ENCODE data around the gene STX5.
"Not testable (repeated sequence)": the region's sequence is repeated elsewhere in the genome, so short reads cannot be mapped to it uniquely, and the experiment has no call there.

STX5 gene

GRCh38 chr11:62787005-62787759 is 44.7 kb downstream of the STX5 start, which contains the start of gene TMEM179B:
TMEM179B (plus strand) TSS chr11:62787402; CDS start chr11:62787432, 30 bp downstream.
- peak; percentile 96 for DNase-seq (ENCODE audit: low read depth, low spot score)

- DNase-seq (ENCODE audit: low read depth, low spot score), result peak; percentile 80
Measured at GRCh38 chr11:62786318-62787004, 45.4 kb downstream of the STX5 start.

- no peak for DNase-seq (ENCODE audit: low read depth, low spot score)
Measured at GRCh38 chr11:62782753-62783152, 49.1 kb downstream of the STX5 start.

GRCh38 chr11:62778441-62778840 is 53.4 kb downstream of the STX5 start:
- no peak for DNase-seq (ENCODE audit: low read depth, low spot score)

- DNase-seq (ENCODE audit: low read depth, low spot score), result no peak
Measured at GRCh38 chr11:62777389-62777788, 54.5 kb downstream of the STX5 start.

GRCh38 chr11:62775646-62776045 is 56.2 kb downstream of the STX5 start:
- DNase-seq (ENCODE audit: low read depth, low spot score), result no peak

- DNase-seq (ENCODE audit: low read depth, low spot score), result no peak
Measured at GRCh38 chr11:62774407-62774806, 57.4 kb downstream of the STX5 start.

- DNase-seq (ENCODE audit: low read depth, low spot score), result peak; percentile 79
Measured at GRCh38 chr11:62771144-62772021, 60.5 kb downstream of the STX5 start, which contains the start of gene TAF6L. TAF6L (plus strand) TSS chr11:62771396; CDS start chr11:62775784, 4,388 bp downstream.

- no peak for DNase-seq (ENCODE audit: low read depth, low spot score)
Measured at GRCh38 chr11:62770778-62771143, 61.1 kb downstream of the STX5 start.

GRCh38 chr11:62760867-62761227 is 71.0 kb downstream of the STX5 start:
- DNase-seq (ENCODE audit: low read depth, low spot score), result not testable (repeated sequence)

- DNase-seq (ENCODE audit: low read depth, low spot score), result no peak
Measured at GRCh38 chr11:62757846-62758788, 73.7 kb downstream of the STX5 start.

Measured in activated CD4-positive, CD25-positive, alpha-beta regulatory T cell treated with anti-CD3 and anti-CD28 coated beads, Interleukin-2, amount 50 U/mL, for 16 hours (primary cell).